ENCODE measurements around the gene AIRE.

DNA sequence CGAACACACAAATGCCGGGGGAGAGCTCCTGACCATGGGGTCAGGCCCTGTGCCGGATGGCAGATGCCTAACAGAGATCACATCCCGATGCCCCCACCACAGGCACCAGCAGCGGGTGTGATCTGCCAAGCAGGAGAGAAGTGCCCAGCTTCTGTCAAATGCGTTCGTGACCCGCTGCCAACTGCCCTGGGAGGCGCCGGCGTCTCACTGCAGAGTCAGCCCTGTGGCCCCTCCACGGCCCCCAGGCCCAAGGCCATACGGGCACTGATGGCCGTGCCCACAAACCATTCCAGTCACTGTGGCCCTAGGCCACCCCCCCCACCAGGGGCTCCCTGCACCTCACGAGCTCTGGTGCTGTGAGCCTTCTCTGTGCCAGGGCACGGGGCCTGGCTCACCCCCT, 45.5 kb downstream of the AIRE start:
- TF ChIP-seq EGR1 (IDR thresholded peaks at IDR 0.05) = no peak
- TF ChIP-seq EP300 (IDR thresholded peaks at IDR 0.05; ENCODE audit: borderline replicate concordance) = no peak
- TF ChIP-seq, protein P1, sequence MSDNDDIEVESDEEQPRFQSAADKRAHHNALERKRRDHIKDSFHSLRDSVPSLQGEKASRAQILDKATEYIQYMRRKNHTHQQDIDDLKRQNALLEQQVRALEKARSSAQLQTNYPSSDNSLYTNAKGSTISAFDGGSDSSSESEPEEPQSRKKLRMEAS (IDR thresholded peaks at IDR 0.05) = no peak
- no peak for TF ChIP-seq ZBTB7A (IDR thresholded peaks at IDR 0.05; ENCODE audit: low read depth)
- no peak for TF ChIP-seq FOXM1 (IDR thresholded peaks at IDR 0.05; ENCODE audit: borderline replicate concordance, low read depth)
- TF ChIP-seq RAD21 (IDR thresholded peaks at IDR 0.05; ENCODE audit: low read depth) = no peak
- no peak for TF ChIP-seq TCF12 (IDR thresholded peaks at IDR 0.05; ENCODE audit: low read depth)
- TF ChIP-seq TEAD4 (IDR thresholded peaks at IDR 0.05) = no peak
- TF ChIP-seq YY1 (IDR thresholded peaks at IDR 0.05; ENCODE audit: low read depth) = no peak
- TF ChIP-seq CEBPB (IDR thresholded peaks at IDR 0.05) = no peak
